HepG2 (cell line): ENCODE measurements around the gene ZNF512B. TPM values are rescaled to one million over a fixed set of nuclear protein-coding genes. Genes with fewer than 3 reads are reported as not detected.
A peak's percentile ranks its signal among the peaks of the same experiment; 100 is the strongest.

Experiments used
- ARID2 ChIP-seq: sonication (generic); formaldehyde crosslinking; IDR thresholded peaks from 2 replicates; pipeline ENCODE4 v1.8.1; 2022; ENCODE audit warnings: mild to moderate bottlenecking, missing genetic modification reagents, borderline replicate concordance
- BCL6 ChIP-seq: IDR thresholded peaks from 2 replicates; pipeline ENCODE4 v1.6.1; 2016; ENCODE audit warnings: missing genetic modification reagents, missing compliant biosample characterization
- BORCS8-MEF2B ChIP-seq: sonication (generic); formaldehyde crosslinking; IDR thresholded peaks from 2 replicates; pipeline ENCODE4 v1.8.0; 2022; ENCODE audit warnings: mild to moderate bottlenecking, missing genetic modification reagents
- ETV6 ChIP-seq: sonication (generic); formaldehyde crosslinking; conservative IDR thresholded peaks from 2 replicates; pipeline ENCODE4 v1.4.0; 2020; ENCODE audit warnings: missing genetic modification reagents
- GPN1 ChIP-seq: sonication (generic); formaldehyde crosslinking; IDR thresholded peaks from 2 replicates; pipeline ENCODE4 v1.5.1; 2020; ENCODE audit warnings: missing genetic modification reagents, borderline replicate concordance
- HDAC1 ChIP-seq: sonication (generic); formaldehyde crosslinking; IDR thresholded peaks from 2 replicates; pipeline ENCODE4 v1.5.1; 2020; ENCODE audit warnings: mild to moderate bottlenecking, missing genetic modification reagents
- MAFK ChIP-seq, 2 experiments: IDR thresholded peaks in 1 of 2; conservative IDR thresholded peaks in 1 of 2; 2 replicates each; pipeline ENCODE4 v1.6.1; 2011; ENCODE audit warnings: improper control_type of control experiment in 2 of 2, low read length in 2 of 2
- MED1 ChIP-seq: sonication (generic); formaldehyde crosslinking; IDR thresholded peaks from 2 replicates; pipeline ENCODE4 v1.4.0; 2020; ENCODE audit warnings: missing genetic modification reagents
- NR1H2 ChIP-seq: sonication (generic); formaldehyde crosslinking; IDR thresholded peaks from 2 replicates; pipeline ENCODE4 v1.8.1; 2022; ENCODE audit warnings: low read depth, missing genetic modification reagents, borderline replicate concordance
- POLR2A ChIP-seq, 2 experiments: IDR thresholded peaks; 2 replicates each; pipeline ENCODE4 v1.6.1; 2011; ENCODE audit warnings: low read depth in 2 of 2, low read length in 2 of 2, mild to moderate bottlenecking in 1 of 2, moderate library complexity in 1 of 2; ENCODE audit not compliant: insufficient read depth in 1 of 2
- RCOR2 ChIP-seq: IDR thresholded peaks from 2 replicates; pipeline ENCODE4 v1.6.1; 2016; ENCODE audit warnings: missing biosample characterization, missing genetic modification reagents
- SP2 ChIP-seq: sonication (generic); formaldehyde crosslinking; IDR thresholded peaks from 2 replicates; pipeline ENCODE4 v1.5.1; 2020; ENCODE audit warnings: mild to moderate bottlenecking, missing genetic modification reagents
- TEF ChIP-seq: sonication (generic); formaldehyde crosslinking; IDR thresholded peaks from 2 replicates; pipeline ENCODE4 v1.5.0; 2020; ENCODE audit warnings: missing genetic modification reagents
- ZFP91 ChIP-seq: sonication (generic); formaldehyde crosslinking; IDR thresholded peaks from 2 replicates; pipeline ENCODE4 v1.9.0; 2022; ENCODE audit warnings: missing genetic modification reagents, mild to moderate bottlenecking, borderline replicate concordance
- ZNF18 ChIP-seq: sonication (generic); formaldehyde crosslinking; IDR thresholded peaks from 2 replicates; pipeline ENCODE4 v1.8.0; 2022; ENCODE audit warnings: mild to moderate bottlenecking, missing genetic modification reagents; ENCODE audit not compliant: insufficient replicate concordance
- ZNF207 ChIP-seq: fragments of 450-650 bp; IDR thresholded peaks from 2 replicates; pipeline ENCODE4 v1.6.1; 2016; ENCODE audit warnings: antibody characterized with exemption, borderline replicate concordance
- ZNF292 ChIP-seq: sonication (generic); formaldehyde crosslinking; IDR thresholded peaks from 2 replicates; pipeline ENCODE4 v1.8.1; 2022; ENCODE audit warnings: mild to moderate bottlenecking, low read depth, missing genetic modification reagents, borderline replicate concordance
- ZNF768 ChIP-seq: sonication (generic); formaldehyde crosslinking; IDR thresholded peaks from 2 replicates; pipeline ENCODE4 v1.4.0; 2020; ENCODE audit warnings: missing genetic modification reagents
- ZNF780A ChIP-seq: sonication (generic); formaldehyde crosslinking; IDR thresholded peaks from 2 replicates; pipeline ENCODE4 v1.8.0; 2022; ENCODE audit warnings: mild to moderate bottlenecking, missing genetic modification reagents, moderate library complexity
- ZNF782 ChIP-seq: sonication (generic); formaldehyde crosslinking; IDR thresholded peaks from 2 replicates; pipeline ENCODE4 v1.4.0; 2020; ENCODE audit warnings: missing genetic modification reagents, mild to moderate bottlenecking, borderline replicate concordance
- polyA plus RNA-seq, 8 experiments: library from polyadenylated mRNA; depleted of rRNA in 3 of 8; stranded (reverse) in 7 of 8; unstranded in 1 of 8; fragments of >200 nt; fragmentation: Illumina TruSeq in 4 of 8; extraction: Trizol in 4 of 8; gene quantifications; 2 replicates each; pipeline versions ENCODE4 v1.2.1 to v1.2.3, GENCODE V29; 2011 to 2016; ENCODE audit warnings: low read depth in 4 of 8, missing spikeins in 1 of 8, mixed read lengths in 1 of 8; ENCODE audit not compliant: insufficient read depth in 1 of 8
- total RNA-seq, 5 experiments: library from RNA; depleted of rRNA; stranded (reverse); fragments of >200 nt; fragmentation: Illumina TruSeq; extraction: Trizol; gene quantifications; 2 replicates each; pipeline ENCODE4 v1.2.3, GENCODE V29; 2016; ENCODE audit warnings: low read depth in 1 of 5
- TF ChIP-seq, protein P1 (sequence below): sonication (generic); formaldehyde crosslinking; IDR thresholded peaks from 2 replicates; pipeline ENCODE4 v1.4.0; 2020; ENCODE audit warnings: missing genetic modification reagents, borderline replicate concordance

The ZNF512B gene
- total and polyA plus RNA-seq, 2 of the 13 experiments (the other 11 are each of a cell fraction or from before 2014, with no cell fraction given), result 11.5 to 30.6 TPM

- TF ChIP-seq, protein P1, sequence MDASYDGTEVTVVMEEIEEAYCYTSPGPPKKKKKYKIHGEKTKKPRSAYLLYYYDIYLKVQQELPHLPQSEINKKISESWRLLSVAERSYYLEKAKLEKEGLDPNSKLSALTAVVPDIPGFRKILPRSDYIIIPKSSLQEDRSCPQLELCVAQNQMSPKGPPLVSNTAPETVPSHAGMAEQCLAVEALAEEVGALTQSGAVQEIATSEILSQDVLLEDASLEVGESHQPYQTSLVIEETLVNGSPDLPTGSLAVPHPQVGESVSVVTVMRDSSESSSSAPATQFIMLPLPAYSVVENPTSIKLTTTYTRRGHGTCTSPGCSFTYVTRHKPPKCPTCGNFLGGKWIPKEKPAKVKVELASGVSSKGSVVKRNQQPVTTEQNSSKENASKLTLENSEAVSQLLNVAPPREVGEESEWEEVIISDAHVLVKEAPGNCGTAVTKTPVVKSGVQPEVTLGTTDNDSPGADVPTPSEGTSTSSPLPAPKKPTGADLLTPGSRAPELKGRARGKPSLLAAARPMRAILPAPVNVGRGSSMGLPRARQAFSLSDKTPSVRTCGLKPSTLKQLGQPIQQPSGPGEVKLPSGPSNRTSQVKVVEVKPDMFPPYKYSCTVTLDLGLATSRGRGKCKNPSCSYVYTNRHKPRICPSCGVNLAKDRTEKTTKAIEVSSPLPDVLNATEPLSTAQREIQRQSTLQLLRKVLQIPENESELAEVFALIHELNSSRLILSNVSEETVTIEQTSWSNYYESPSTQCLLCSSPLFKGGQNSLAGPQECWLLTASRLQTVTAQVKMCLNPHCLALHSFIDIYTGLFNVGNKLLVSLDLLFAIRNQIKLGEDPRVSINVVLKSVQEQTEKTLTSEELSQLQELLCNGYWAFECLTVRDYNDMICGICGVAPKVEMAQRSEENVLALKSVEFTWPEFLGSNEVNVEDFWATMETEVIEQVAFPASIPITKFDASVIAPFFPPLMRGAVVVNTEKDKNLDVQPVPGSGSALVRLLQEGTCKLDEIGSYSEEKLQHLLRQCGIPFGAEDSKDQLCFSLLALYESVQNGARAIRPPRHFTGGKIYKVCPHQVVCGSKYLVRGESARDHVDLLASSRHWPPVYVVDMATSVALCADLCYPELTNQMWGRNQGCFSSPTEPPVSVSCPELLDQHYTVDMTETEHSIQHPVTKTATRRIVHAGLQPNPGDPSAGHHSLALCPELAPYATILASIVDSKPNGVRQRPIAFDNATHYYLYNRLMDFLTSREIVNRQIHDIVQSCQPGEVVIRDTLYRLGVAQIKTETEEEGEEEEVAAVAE (CRISPR knock-in tag), result 0 out of 2 replicates have a peak, but pooled peaks have one; percentile 32
- peak; percentile 77 for TF ChIP-seq HDAC1 (CRISPR knock-in tag)
- TF ChIP-seq TEF (CRISPR knock-in tag), result no peak
- TF ChIP-seq POLR2A (IDR thresholded peaks at IDR 0.05; ENCODE audit: insufficient read depth in 1 of 2, low read depth in 2 of 2, low read length in 2 of 2), result peak; percentile 44 to 49
- TF ChIP-seq MED1 (CRISPR knock-in tag), result peak; percentile 85
- peak; percentile 15 for TF ChIP-seq ZNF768 (CRISPR knock-in tag)
- TF ChIP-seq ZNF780A, result no peak
- TF ChIP-seq ZNF782 (CRISPR knock-in tag), result peak; percentile 89
- TF ChIP-seq BCL6 (CRISPR knock-in tag), result peak; percentile 43; the same call in 1 of the 2 replicates
- TF ChIP-seq ETV6 (CRISPR knock-in tag), result 0 out of 2 replicates have a peak, but pooled peaks have one; percentile 45
- peak; percentile 57 for TF ChIP-seq ZNF18 (CRISPR knock-in tag)
- no peak for TF ChIP-seq NR1H2
- no peak for TF ChIP-seq SP2 (CRISPR knock-in tag)
- peak; percentile 78 for TF ChIP-seq ZFP91
- peak; percentile 62; the same call in 1 of the 2 replicates for TF ChIP-seq ARID2 (CRISPR knock-in tag)
- peak in 1 of 2 experiments; percentile 12; a peak in 1 of 4 replicates for TF ChIP-seq MAFK (conservative IDR thresholded peaks at IDR 0.05 in 1 of 2, IDR thresholded peaks at IDR 0.05 in 1 of 2; ENCODE audit: low read length in 2 of 2)
- peak; percentile 82 for TF ChIP-seq BORCS8-MEF2B (CRISPR knock-in tag)
- TF ChIP-seq ZNF292 (CRISPR knock-in tag), result peak; percentile 70
- TF ChIP-seq RCOR2 (CRISPR knock-in tag), result peak; percentile 55; the same call in 1 of the 2 replicates
- peak; percentile 76; the same call in 1 of the 2 replicates for TF ChIP-seq GPN1 (CRISPR knock-in tag)
- no peak for TF ChIP-seq ZNF207
Observed at GRCh38 chr20:63968928-63969760, 586 bp downstream of the ZNF512B start (continued).
